GM18867 (cell line): Measurements from ENCODE around the gene TCFL5.
A peak's percentile ranks its signal among the peaks of the same experiment; 100 is the strongest.

Source experiments
- ATAC-seq: cut with Tn5 transposase; IDR thresholded peaks from one replicate; pipeline ENCODE4 v1.9.1; 2021; ENCODE audit warnings: mild to moderate bottlenecking, moderate library complexity; ENCODE audit not compliant: unreplicated experiment

TCFL5 gene

GRCh38 chr20:62861726-62862336 lies at the start of gene TCFL5:
Gene TCFL5 (minus strand): TSS chr20:62861822. CDS start chr20:62861670, 152 bp downstream.
- peak; percentile 66 for ATAC-seq

- no peak for ATAC-seq
These were observed 49.3 kb upstream of the TCFL5 start for GRCh38 chr20:62910777-62911497.

- no peak for ATAC-seq
These were observed 48.7 kb upstream of the TCFL5 start for GRCh38 chr20:62910217-62910766.

- ATAC-seq: no peak
These were observed 47.6 kb upstream of the TCFL5 start for GRCh38 chr20:62908971-62909791.

- ATAC-seq: no peak
These were observed 46.0 kb upstream of the TCFL5 start for GRCh38 chr20:62907384-62908317.

- ATAC-seq: no peak
These were observed 45.2 kb upstream of the TCFL5 start for GRCh38 chr20:62906647-62907375.

- ATAC-seq: no peak
These were observed 44.6 kb upstream of the TCFL5 start for GRCh38 chr20:62906209-62906608.

- ATAC-seq: no peak
These were observed 44.0 kb upstream of the TCFL5 start for GRCh38 chr20:62905536-62906117.

- no peak for ATAC-seq
These were observed 41.4 kb upstream of the TCFL5 start for GRCh38 chr20:62902926-62903615.

- ATAC-seq: no peak
These were observed 40.3 kb upstream of the TCFL5 start for GRCh38 chr20:62901891-62902290.

GRCh38 chr20:62900692-62901584 lies 39.3 kb upstream of the TCFL5 start:
- ATAC-seq: peak; percentile 24

- ATAC-seq: peak; percentile 67
These were observed 38.5 kb upstream of the TCFL5 start for GRCh38 chr20:62900052-62900691.

- ATAC-seq: no peak
These were observed 38.0 kb upstream of the TCFL5 start for GRCh38 chr20:62899633-62900051.

- no peak for ATAC-seq
These were observed 37.5 kb upstream of the TCFL5 start for GRCh38 chr20:62898970-62899632.

- no peak for ATAC-seq
These were observed 36.7 kb upstream of the TCFL5 start for GRCh38 chr20:62898093-62898964.

GRCh38 chr20:62897666-62898065 lies 36.0 kb upstream of the TCFL5 start:
- ATAC-seq: no peak
